IPS-NIHi7 (cell line): ENCODE measurements around the gene AIM2.

Experiments
- DNase-seq: peaks from one replicate; pipeline ENCODE4 v3.0.0; 2012; ENCODE audit warnings: mixed read lengths; ENCODE audit errors: extremely low spot score

AIM2 gene

DNA sequence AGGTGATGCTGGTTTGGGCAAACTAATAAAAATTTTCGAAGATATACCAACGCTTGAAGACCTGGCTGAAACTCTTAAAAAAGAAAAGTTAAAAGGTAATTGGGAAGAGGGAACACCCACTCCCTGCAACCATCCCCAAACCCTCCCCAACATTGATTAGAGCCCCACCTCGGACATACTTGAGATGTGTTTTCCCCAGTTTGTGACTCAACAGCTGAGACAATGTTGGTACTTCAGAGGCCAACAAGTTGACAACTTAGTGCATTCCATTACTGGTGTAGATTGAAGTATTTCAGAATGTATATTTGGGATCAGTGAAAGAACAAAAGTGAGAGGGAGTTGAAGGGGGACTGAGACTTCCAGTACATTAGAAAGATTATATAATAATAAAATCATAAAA lies 61.7 kb downstream of the AIM2 start:
- DNase-seq, result no peak

DNA sequence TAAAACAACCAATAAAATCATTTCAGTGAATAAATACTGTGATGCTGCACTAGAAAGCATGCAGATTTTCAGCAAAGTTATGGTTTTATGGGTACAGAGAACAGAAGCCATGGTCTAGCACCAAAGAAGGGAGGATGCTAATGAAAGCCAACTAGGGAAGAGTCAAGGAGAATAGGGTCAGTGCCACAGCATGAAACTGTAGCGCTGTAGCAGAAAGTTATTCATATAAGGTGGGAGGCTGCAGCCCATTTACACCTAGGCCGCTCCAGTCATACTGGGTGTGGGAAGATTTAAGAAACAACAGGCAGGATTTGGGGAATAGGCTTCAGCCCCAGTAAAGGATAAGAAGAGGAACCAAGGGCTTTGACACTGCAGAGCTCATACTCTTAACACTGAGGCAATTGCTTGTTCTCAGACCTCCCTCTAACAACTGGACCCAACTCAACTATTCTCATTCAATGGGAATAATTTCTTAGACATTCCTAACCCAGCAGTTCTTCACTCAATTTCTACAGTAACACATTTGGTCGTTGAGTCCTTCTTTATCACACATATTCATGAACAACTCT lies 62.5 kb downstream of the AIM2 start:
- DNase-seq, result no peak

DNA sequence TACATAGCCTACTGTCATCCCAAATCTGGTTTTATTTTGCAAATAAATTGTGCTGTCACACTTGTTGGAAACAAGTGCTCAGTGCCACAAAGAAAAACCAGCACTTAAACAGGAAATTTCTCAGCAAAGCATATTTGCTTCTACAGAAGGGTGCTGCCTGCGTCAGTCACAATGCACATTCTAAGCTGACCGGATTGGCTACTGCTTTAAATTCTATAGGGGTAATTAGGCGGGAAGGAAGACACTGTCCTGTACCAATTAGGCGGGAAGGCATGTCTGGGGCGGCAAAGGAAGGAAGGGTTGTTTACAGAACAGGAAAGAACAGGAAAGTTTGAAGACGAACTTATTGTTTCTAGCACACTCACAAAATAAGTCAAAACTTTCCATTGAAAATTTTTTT lies 64.1 kb downstream of the AIM2 start:
- DNase-seq, result no peak
